Activated T-helper 1 cell treated with anti-CD3 and anti-CD28 coated beads, Interleukin-12 subunit alpha, Interleukin-12 subunit beta, Interleukin-2, Interleukin-4 antibody, amounts not matched to agents 30 ng/mL and 10 ng/mL and 1 ng/mL, durations not matched to agents 14 hours and 24 hours and 36 hours (primary cell): Measurements from ENCODE around the gene DGKZ. TPM values are rescaled to one million over a fixed set of nuclear protein-coding genes. Genes with fewer than 3 reads are reported as not detected.

Source experiments
- DNase-seq: peaks from one replicate; pipeline ENCODE4 v3.0.0; 2021; ENCODE audit warnings: low spot score
- H3K27ac Mint-ChIP-seq: one replicate; pipeline ENCODE4 v1.8.0; 2021; ENCODE audit warnings: mild to moderate bottlenecking, mixed read lengths
- H3K27me3 Mint-ChIP-seq: one replicate; pipeline ENCODE4 v1.8.0; 2022; ENCODE audit warnings: mild to moderate bottlenecking, moderate library complexity, mixed read lengths; ENCODE audit not compliant: insufficient read depth
- H3K36me3 Mint-ChIP-seq: one replicate; pipeline ENCODE4 v1.8.0; 2021; ENCODE audit warnings: low read depth, mixed read lengths
- H3K4me1 Mint-ChIP-seq: one replicate; pipeline ENCODE4 v1.8.0; 2021; ENCODE audit warnings: low read depth, mixed read lengths
- H3K4me3 Mint-ChIP-seq: one replicate; pipeline ENCODE4 v1.8.0; 2021; ENCODE audit warnings: mild to moderate bottlenecking, moderate library complexity, mixed read lengths
- H3K9me3 Mint-ChIP-seq: one replicate; pipeline ENCODE4 v1.8.0; 2021; ENCODE audit warnings: mixed read lengths
- intact Hi-C: fragments of 100-400 bp; cut with micrococcal nuclease; formaldehyde crosslinking; loops from one replicate; pipeline ENCODE4 v1.15.1; 2024
- total RNA-seq: library from RNA; stranded (reverse); gene quantifications from 2 replicates; pipeline ENCODE4 v1.2.3, GENCODE V29; 2022

Gene DGKZ
- total RNA-seq, 1 donor from 2014 or later = 101 TPM

GRCh38 chr11:46353698-46354097, 6.4 kb downstream of the DGKZ start:
- H3K36me3 Mint-ChIP-seq = peaks cover 7% of the 10 kb centered on the region
- H3K4me1 Mint-ChIP-seq = peaks cover 59% of the 10 kb centered on the region
- H3K27ac Mint-ChIP-seq = peak overlapping the region; percentile 85
- H3K4me3 Mint-ChIP-seq = peak overlapping the region; percentile 56
- H3K27me3 Mint-ChIP-seq = no peaks in the 10 kb centered on the region
- H3K9me3 Mint-ChIP-seq = no peaks in the 10 kb centered on the region
- no peak for DNase-seq
- intact Hi-C loops = no loop called here

- H3K27ac Mint-ChIP-seq = peak overlapping the region; percentile 32
- DNase-seq = no peak
- intact Hi-C loops = no loop called here
These were observed 9.7 kb downstream of the DGKZ start for GRCh38 chr11:46356924-46357482.

GRCh38 chr11:46357483-46357936, 10.2 kb downstream of the DGKZ start:
- intact Hi-C loops = no loop called here
- no peak for DNase-seq
- no peak overlapping the region for H3K27ac Mint-ChIP-seq

More at GRCh38 chr11:46356924-46357482, 9.7 kb downstream of the DGKZ start:
- Mint-ChIP-seq H3K4me3 (no peak overlapping the region), H3K27me3 (no peaks in the 10 kb centered on the region), H3K9me3 (no peaks in the 10 kb centered on the region), H3K36me3 (no peaks in the 10 kb centered on the region), H3K4me1 (peaks cover 48% of the 10 kb centered on the region)

GRCh38 chr11:46359953-46360352, 12.7 kb downstream of the DGKZ start:
- peaks cover 32% of the 10 kb centered on the region for H3K4me1 Mint-ChIP-seq
- H3K4me3 Mint-ChIP-seq = no peak overlapping the region
- intact Hi-C loops = no loop called here
- no peak overlapping the region for H3K27ac Mint-ChIP-seq
- no peaks in the 10 kb centered on the region for H3K9me3 Mint-ChIP-seq
- H3K27me3 Mint-ChIP-seq = no peaks in the 10 kb centered on the region
- H3K36me3 Mint-ChIP-seq = peaks cover 3% of the 10 kb centered on the region
- no peak for DNase-seq

More at GRCh38 chr11:46357483-46357936, 10.2 kb downstream of the DGKZ start:
- Mint-ChIP-seq H3K9me3 (no peaks in the 10 kb centered on the region), H3K4me3 (no peak overlapping the region), H3K36me3 (no peaks in the 10 kb centered on the region), H3K27me3 (no peaks in the 10 kb centered on the region), H3K4me1 (peaks cover 48% of the 10 kb centered on the region)

- H3K9me3 Mint-ChIP-seq = no peaks in the 10 kb centered on the region
- H3K27me3 Mint-ChIP-seq = no peaks in the 10 kb centered on the region
- no peak for DNase-seq
- H3K4me1 Mint-ChIP-seq = peaks cover 37% of the 10 kb centered on the region
- H3K27ac Mint-ChIP-seq = peak overlapping the region; percentile 87
- H3K36me3 Mint-ChIP-seq = peaks cover 3% of the 10 kb centered on the region
- intact Hi-C loops = loop anchor here (1.0 kb wide), 1 partner anchor 12 kb away; no protein-coding TSS in a partner anchor
- H3K4me3 Mint-ChIP-seq = peak overlapping the region; percentile 78
These were observed 13.6 kb downstream of the DGKZ start for GRCh38 chr11:46360878-46361277.

GRCh38 chr11:46361283-46362155, 14.3 kb downstream of the DGKZ start:
- no peaks in the 10 kb centered on the region for H3K9me3 Mint-ChIP-seq
- intact Hi-C loops = loop anchor here (1.0 kb wide), 1 partner anchor 12 kb away; no protein-coding TSS in a partner anchor
- peak overlapping the region; percentile 78 for H3K4me3 Mint-ChIP-seq
- H3K27me3 Mint-ChIP-seq = no peaks in the 10 kb centered on the region
- H3K4me1 Mint-ChIP-seq = peaks cover 35% of the 10 kb centered on the region
- H3K27ac Mint-ChIP-seq = peak overlapping the region; percentile 87
- H3K36me3 Mint-ChIP-seq = peaks cover 3% of the 10 kb centered on the region
- DNase-seq = peak; percentile 52

- peaks cover 3% of the 10 kb centered on the region for H3K36me3 Mint-ChIP-seq
- intact Hi-C loops = no loop called here
- H3K4me1 Mint-ChIP-seq = peaks cover 33% of the 10 kb centered on the region
These were observed 15.1 kb downstream of the DGKZ start for GRCh38 chr11:46362156-46363030.

GRCh38 chr11:46363031-46363407, 15.8 kb downstream of the DGKZ start:
- Mint-ChIP-seq H3K36me3 (peaks cover 4% of the 10 kb centered on the region), H3K27me3 (no peaks in the 10 kb centered on the region), H3K4me1 (peaks cover 34% of the 10 kb centered on the region), H3K27ac (peak overlapping the region; percentile 34), H3K9me3 (no peaks in the 10 kb centered on the region), H3K4me3 (peak overlapping the region; percentile 24)
- intact Hi-C loops = no loop called here
- no peak for DNase-seq

More at GRCh38 chr11:46362156-46363030, 15.1 kb downstream of the DGKZ start:
- no peak for DNase-seq
- Mint-ChIP-seq H3K9me3 (no peaks in the 10 kb centered on the region), H3K27me3 (no peaks in the 10 kb centered on the region), H3K27ac (peak overlapping the region; percentile 34), H3K4me3 (peak overlapping the region; percentile 78)

GRCh38 chr11:46363455-46364005, 16.3 kb downstream of the DGKZ start:
- intact Hi-C loops = no loop called here

GRCh38 chr11:46364056-46364455, 16.8 kb downstream of the DGKZ start:
- no peak overlapping the region for H3K27ac Mint-ChIP-seq
- H3K36me3 Mint-ChIP-seq = peaks cover 10% of the 10 kb centered on the region
- no peak for DNase-seq
- no peak overlapping the region for H3K4me3 Mint-ChIP-seq
- intact Hi-C loops = no loop called here
- no peaks in the 10 kb centered on the region for H3K27me3 Mint-ChIP-seq
- H3K4me1 Mint-ChIP-seq = peaks cover 34% of the 10 kb centered on the region
- no peaks in the 10 kb centered on the region for H3K9me3 Mint-ChIP-seq

More at GRCh38 chr11:46363455-46364005, 16.3 kb downstream of the DGKZ start:
- Mint-ChIP-seq H3K27ac (no peak overlapping the region), H3K36me3 (peaks cover 9% of the 10 kb centered on the region), H3K4me3 (no peak overlapping the region), H3K9me3 (no peaks in the 10 kb centered on the region), H3K27me3 (no peaks in the 10 kb centered on the region), H3K4me1 (peaks cover 34% of the 10 kb centered on the region)
- DNase-seq = no peak

GRCh38 chr11:46364791-46365190, 17.5 kb downstream of the DGKZ start:
- H3K9me3 Mint-ChIP-seq = no peaks in the 10 kb centered on the region
- H3K4me1 Mint-ChIP-seq = peaks cover 34% of the 10 kb centered on the region
- DNase-seq = no peak
- H3K27me3 Mint-ChIP-seq = no peaks in the 10 kb centered on the region
- H3K27ac Mint-ChIP-seq = no peak overlapping the region
- intact Hi-C loops = loop anchor here (5.0 kb wide), 1 partner anchor 127 kb away; no protein-coding TSS in a partner anchor
- no peak overlapping the region for H3K4me3 Mint-ChIP-seq
- peaks cover 15% of the 10 kb centered on the region for H3K36me3 Mint-ChIP-seq

- DNase-seq = no peak
- peaks cover 17% of the 10 kb centered on the region for H3K36me3 Mint-ChIP-seq
- no peaks in the 10 kb centered on the region for H3K27me3 Mint-ChIP-seq
- intact Hi-C loops = loop anchor here (2.0 to 5.0 kb wide), 2 partner anchors 15 to 129 kb away; partner anchors contain the start of gene MDK
- H3K4me3 Mint-ChIP-seq = no peak overlapping the region
- no peak overlapping the region for H3K27ac Mint-ChIP-seq
- H3K9me3 Mint-ChIP-seq = no peaks in the 10 kb centered on the region
- H3K4me1 Mint-ChIP-seq = peaks cover 21% of the 10 kb centered on the region
These were observed 19.0 kb downstream of the DGKZ start for GRCh38 chr11:46366260-46366659.
